GM12878 (cell line): ENCODE results near the gene UBALD2. TPM values are rescaled to one million over a fixed set of nuclear protein-coding genes. Genes with fewer than 3 reads are reported as not detected.

Experiments
- BMI1 ChIP-seq: fragments of 450-650 bp; IDR thresholded peaks from 2 replicates; pipeline ENCODE4 v1.6.1; 2016; ENCODE audit warnings: mild to moderate bottlenecking, moderate library complexity, borderline replicate concordance
- CBFB ChIP-seq: IDR thresholded peaks from 2 replicates; pipeline ENCODE4 v1.6.1; 2016; ENCODE audit warnings: antibody characterized with exemption, low read depth
- CTCF ChIP-seq, 3 experiments: IDR thresholded peaks in 2 of 3; conservative IDR thresholded peaks in 1 of 3; 2 replicates each; pipeline ENCODE4 v1.5.1; 2011; ENCODE audit warnings: low read depth in 3 of 3, low read length in 3 of 3, mild to moderate bottlenecking in 3 of 3, control low read depth in 2 of 3, moderate library complexity in 2 of 3, inconsistent platforms in 1 of 3, mixed read lengths in 1 of 3; ENCODE audit not compliant: control insufficient read depth in 2 of 3, insufficient read depth in 1 of 3; ENCODE audit errors: extremely low read depth in 1 of 3
- E2F4 ChIP-seq: IDR thresholded peaks from 2 replicates; pipeline ENCODE4 v1.6.1; 2012; ENCODE audit warnings: low read depth, low read length, improper control_type of control experiment
- E2F8 ChIP-seq: fragments of 450-650 bp; IDR thresholded peaks from 2 replicates; pipeline ENCODE4 v1.6.1; 2018; ENCODE audit warnings: mild to moderate bottlenecking, low read depth, moderate library complexity; ENCODE audit not compliant: partially characterized antibody
- ETV6 ChIP-seq, 2 experiments: fragments of 450-650 bp in 1 of 2; IDR thresholded peaks in 1 of 2; conservative IDR thresholded peaks in 1 of 2; 2 replicates each; pipeline ENCODE4 v1.6.1; 2014; ENCODE audit warnings: antibody characterized with exemption in 1 of 2, borderline replicate concordance in 1 of 2, low read depth in 1 of 2, mild to moderate bottlenecking in 1 of 2, moderate library complexity in 1 of 2
- HDGF ChIP-seq: fragments of 450-650 bp; IDR thresholded peaks from 2 replicates; pipeline ENCODE4 v1.6.1; 2016; ENCODE audit warnings: antibody characterized with exemption
- IRF3 ChIP-seq: fragments of 450-650 bp; IDR thresholded peaks from 2 replicates; pipeline ENCODE4 v1.6.1; 2014; ENCODE audit warnings: mild to moderate bottlenecking
- MLLT1 ChIP-seq: fragments of 450-650 bp; IDR thresholded peaks from 2 replicates; pipeline ENCODE4 v1.6.1; 2016; ENCODE audit warnings: mild to moderate bottlenecking
- MTA2 ChIP-seq: fragments of 450-650 bp; IDR thresholded peaks from 2 replicates; pipeline ENCODE4 v1.6.1; 2016; ENCODE audit warnings: low read depth, mild to moderate bottlenecking, moderate library complexity
- NFIC ChIP-seq: IDR thresholded peaks from 2 replicates; pipeline ENCODE4 v1.6.1; 2012; ENCODE audit warnings: low read depth, mild to moderate bottlenecking, inconsistent platforms, low read length, moderate library complexity
- RBBP5 ChIP-seq: fragments of 200-600 bp; sonication (generic); conservative IDR thresholded peaks from 2 replicates; pipeline ENCODE4 v1.6.1; 2016
- SKIL ChIP-seq: fragments of 450-650 bp; IDR thresholded peaks from 2 replicates; pipeline ENCODE4 v1.6.1; 2017; ENCODE audit warnings: mild to moderate bottlenecking, low read depth, inconsistent platforms; ENCODE audit not compliant: poor library complexity, severe bottlenecking
- SMAD5 ChIP-seq: IDR thresholded peaks from 2 replicates; pipeline ENCODE4 v1.6.1; 2016; ENCODE audit warnings: antibody characterized with exemption, low read depth
- SMARCA5 ChIP-seq: fragments of 450-650 bp; IDR thresholded peaks from 2 replicates; pipeline ENCODE4 v1.6.1; 2017; ENCODE audit warnings: mild to moderate bottlenecking
- STAT3 ChIP-seq: IDR thresholded peaks from 2 replicates; pipeline ENCODE4 v1.6.1; 2011; ENCODE audit warnings: low read depth, low read length, improper control_type of control experiment
- TARDBP ChIP-seq: IDR thresholded peaks from 2 replicates; pipeline ENCODE4 v1.6.1; 2016; ENCODE audit warnings: borderline replicate concordance
- polyA plus RNA-seq, 11 experiments: library from polyadenylated mRNA; depleted of rRNA in 4 of 11; unstranded in 6 of 11; stranded (reverse) in 5 of 11; fragments of >200 nt; fragmentation: Nextera tagmentation in 4 of 11; fragmentation: Illumina TruSeq in 1 of 11; extraction: Ambion mirVana in 4 of 11; extraction: Trizol in 1 of 11; gene quantifications; 1 replicate in 1 of 11; 2 replicates in 10 of 11; pipeline versions ENCODE4 v1.2.1 to v1.2.3, GENCODE V29; 2011 to 2016; ENCODE audit warnings: inconsistent platforms in 2 of 11, missing spikeins in 2 of 11, low read depth in 1 of 11
- total RNA-seq, 4 experiments: library from RNA; depleted of rRNA in 3 of 4; stranded (reverse); fragments of >200 nt in 3 of 4; fragmentation: Illumina TruSeq in 1 of 4; extraction: Trizol in 1 of 4; gene quantifications; 2 replicates each; pipeline versions ENCODE4 v1.2.1 to v1.2.3, GENCODE V29; 2013 to 2021

UBALD2 gene
- total and polyA plus RNA-seq, 10 of the 15 experiments (the other 5 are each of a cell fraction or from before 2014, with no cell fraction given): 2.8 to 165 (median 20.6) TPM

GRCh38 chr17:76246080-76247066 lies 18.8 kb upstream of the UBALD2 start (continued):
- TF ChIP-seq CBFB: peak; percentile 75
- no peak for TF ChIP-seq CTCF (IDR thresholded peaks at IDR 0.05 in 2 of 3, conservative IDR thresholded peaks at IDR 0.05 in 1 of 3; ENCODE audit: control insufficient read depth in 2 of 3, extremely low read depth in 1 of 3, insufficient read depth in 1 of 3, low read depth in 3 of 3, low read length in 3 of 3)
- TF ChIP-seq E2F8: no peak
- 0 out of 2 replicates have a peak, but pooled peaks have one; percentile 41 for TF ChIP-seq SMARCA5
- peak; percentile 66; the same call in 1 of the 2 replicates for TF ChIP-seq MLLT1
- no peak for TF ChIP-seq RBBP5
- TF ChIP-seq BMI1: no peak
- TF ChIP-seq HDGF: no peak
- peak; percentile 80 for TF ChIP-seq NFIC
- TF ChIP-seq TARDBP: peak; percentile 60; the same call in 1 of the 2 replicates
- peak; percentile 70 for TF ChIP-seq SKIL
- TF ChIP-seq IRF3: no peak
- TF ChIP-seq E2F4: no peak
- peak in 1 of 2 experiments; percentile 72; a peak in 2 of 4 replicates for TF ChIP-seq ETV6 (conservative IDR thresholded peaks at IDR 0.05 in 1 of 2, IDR thresholded peaks at IDR 0.05 in 1 of 2; ENCODE audit: borderline replicate concordance in 1 of 2, low read depth in 1 of 2)
- no peak for TF ChIP-seq STAT3
- TF ChIP-seq SMAD5: 0 out of 2 replicates have a peak, but pooled peaks have one; percentile 42
- TF ChIP-seq MTA2: peak; percentile 54
